Umbilical cord (tissue), 2 donors: Measurements from ENCODE around the gene DIAPH2. TPM values are rescaled to one million over a fixed set of nuclear protein-coding genes. Genes with fewer than 3 reads are reported as not detected.

Source experiments
- DNase-seq: peaks from one replicate; pipeline ENCODE4 v3.0.0-alpha.2; 2015; ENCODE audit warnings: low spot score
- total RNA-seq: library from RNA; depleted of rRNA; stranded (reverse); fragments of >200 nt; gene quantifications from one replicate; pipeline ENCODE4 v1.2.3, GENCODE V29; 2014; ENCODE audit warnings: low replicate concordance; ENCODE audit not compliant: insufficient read depth

DIAPH2 gene
- total RNA-seq, 1 donor from 2014 or later: 14.4 TPM

- DNase-seq: no peak
Measured at GRCh38 chrX:97638621-97639020, 954.0 kb downstream of the DIAPH2 start.

GRCh38 chrX:97639526-97639925 is 954.9 kb downstream of the DIAPH2 start:
- DNase-seq: no peak

Other genes starting within 250 kb of the DIAPH2 start
- 3.4 TPM for gene RPA4, start 199.1 kb downstream of the DIAPH2 start, total RNA-seq